Measurements from ENCODE around the gene SEZ6.

SEZ6 gene

DNA sequence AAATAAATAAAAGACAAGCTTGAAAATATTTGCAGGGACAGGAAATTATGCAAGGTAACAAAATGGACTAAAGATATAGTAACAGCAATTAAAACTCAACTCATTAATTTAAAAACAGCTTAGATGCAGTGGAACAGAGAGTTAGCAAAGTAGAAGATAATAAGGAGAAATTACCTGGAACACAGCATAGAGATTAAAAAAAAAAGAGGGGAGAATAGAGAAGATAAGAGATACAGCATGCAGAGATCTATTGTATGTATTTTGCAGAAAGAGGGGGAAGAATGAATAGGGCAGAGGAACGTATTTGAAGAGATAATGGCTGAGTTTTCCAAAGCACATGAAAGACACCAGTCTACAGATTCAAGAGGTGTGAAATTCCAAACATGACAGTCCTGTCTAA is 28.7 kb upstream of the SEZ6 start:
- DNase-seq (ENCODE audit: low read depth) = no peak

DNA sequence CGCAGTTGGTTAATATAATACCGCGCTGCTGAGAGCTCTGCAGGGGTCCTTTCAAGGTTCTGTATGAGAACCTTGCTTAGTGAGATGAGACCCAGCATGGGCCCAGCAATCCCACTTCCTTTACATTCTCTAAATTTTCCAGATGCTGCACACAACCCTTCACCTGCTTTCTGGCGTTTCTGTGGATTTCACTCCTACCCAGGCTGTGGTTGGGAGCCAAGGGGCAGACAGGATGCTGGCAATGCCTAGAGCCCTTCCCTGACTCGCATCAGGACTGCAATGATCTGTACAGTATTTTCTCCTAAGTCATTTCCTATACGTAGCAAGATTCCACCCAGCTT is 27.0 kb upstream of the SEZ6 start:
- DNase-seq (ENCODE audit: low read depth) = no peak

DNA sequence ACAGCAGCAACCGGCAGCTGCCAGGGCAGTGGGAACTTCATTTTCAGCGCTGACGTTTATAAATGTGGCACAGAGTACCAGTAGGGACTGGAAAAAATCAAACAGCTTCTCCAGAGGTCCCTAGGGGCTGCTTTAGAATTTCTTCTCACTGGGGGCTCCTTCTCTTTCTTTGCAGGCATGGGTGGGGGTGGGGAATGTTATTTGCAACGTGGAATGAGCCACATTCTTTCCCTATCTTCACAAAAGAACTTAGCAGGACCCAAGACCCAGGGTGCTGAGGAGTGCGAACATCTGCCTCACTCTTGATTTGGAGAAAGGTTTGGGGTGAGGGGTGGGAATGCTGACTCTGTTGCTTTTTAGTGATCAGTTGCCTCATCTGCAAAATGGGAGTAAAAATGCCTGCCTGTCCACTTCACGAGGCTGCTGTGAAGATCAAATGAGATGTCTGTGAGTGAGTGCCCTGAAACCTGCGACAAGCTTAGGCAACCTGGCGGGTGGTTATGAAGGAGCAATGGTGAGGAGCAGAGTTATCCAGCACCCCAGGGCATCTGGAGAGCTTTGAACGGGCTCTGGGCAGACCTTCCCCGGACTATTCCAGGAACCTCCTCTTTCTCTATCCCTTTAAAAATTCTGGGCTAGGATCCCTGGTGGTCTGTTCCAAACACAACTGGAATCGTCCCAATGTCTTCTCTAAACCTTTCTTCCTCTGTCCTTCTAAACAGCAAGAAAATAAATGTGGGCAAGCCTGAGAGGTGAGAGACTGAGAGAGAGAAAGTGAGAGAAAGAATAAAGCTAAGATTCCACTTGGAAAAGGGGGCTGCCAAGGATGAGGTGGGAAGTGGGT is 26.4 kb upstream of the SEZ6 start:
- no peak for DNase-seq (ENCODE audit: low read depth)

DNA sequence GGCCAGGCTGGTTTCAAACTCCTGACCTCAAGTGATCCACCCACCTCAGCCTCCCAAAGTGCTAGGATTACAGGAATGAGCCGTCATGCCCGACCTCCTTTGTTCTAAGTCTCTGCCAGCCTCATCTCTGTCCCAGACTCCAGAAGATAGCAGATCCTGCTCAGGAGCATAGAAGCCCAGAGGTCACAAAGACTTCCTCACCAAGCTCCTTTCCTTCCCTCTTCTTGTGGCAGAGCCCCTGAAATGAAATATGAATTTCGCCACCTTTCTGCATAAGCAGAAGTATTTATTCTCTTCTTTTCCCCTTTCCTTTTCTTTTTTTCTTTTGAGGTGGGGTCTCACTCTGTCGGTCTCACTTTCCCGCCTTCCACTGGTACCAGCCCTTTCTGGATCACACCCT is 25.7 kb upstream of the SEZ6 start:
- DNase-seq (ENCODE audit: low read depth) = no peak

DNA sequence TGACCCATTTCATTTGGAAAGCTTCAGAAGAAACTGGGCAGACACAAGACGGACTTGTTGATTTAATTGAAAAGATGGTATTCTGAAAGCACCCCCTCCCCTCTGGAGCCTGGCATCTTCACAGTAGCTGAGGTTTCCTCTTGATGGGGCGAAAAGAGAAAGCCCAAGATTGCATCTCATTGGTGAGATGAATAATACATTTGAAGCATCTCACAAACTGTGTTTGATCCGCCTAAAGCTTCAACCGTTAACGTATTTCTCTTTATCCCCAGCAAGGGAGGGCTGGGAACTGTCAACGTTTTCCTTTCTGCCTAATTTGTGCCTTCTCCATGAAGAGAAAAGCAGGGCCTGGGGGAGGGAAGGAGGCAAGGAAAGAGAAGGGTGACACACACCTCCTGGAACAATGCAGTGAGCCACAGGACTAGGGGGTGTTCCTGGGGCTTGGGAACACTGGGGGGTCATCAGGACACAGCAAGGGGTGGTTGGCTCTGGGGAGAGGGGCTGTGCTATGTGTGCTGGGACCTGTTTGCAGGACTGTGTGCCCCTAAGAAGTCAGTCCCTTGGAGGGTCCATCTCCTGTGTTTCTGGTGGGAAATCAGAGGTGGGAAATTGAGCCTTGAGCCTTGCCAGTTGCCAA is 18.6 kb upstream of the SEZ6 start:
- DNase-seq (ENCODE audit: low read depth) = no peak

DNA sequence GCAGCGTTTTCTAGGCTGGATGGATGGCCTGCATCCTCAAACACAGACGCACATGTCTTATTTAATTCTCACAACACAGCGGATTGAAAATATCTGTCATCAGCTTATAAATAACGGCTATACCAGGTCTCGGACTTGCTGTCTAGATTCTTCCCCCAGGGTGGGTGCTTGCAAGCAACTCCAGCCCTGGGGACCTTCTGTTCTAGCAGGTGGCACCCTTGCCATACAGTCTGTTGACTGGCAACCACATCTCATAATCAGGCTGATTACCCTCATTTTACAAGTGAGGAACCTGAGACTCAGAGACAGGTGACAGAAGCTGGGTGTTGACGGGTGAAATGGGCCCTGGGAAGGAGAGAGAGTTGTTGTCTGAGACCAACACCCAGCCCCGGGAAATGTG is 16.2 kb upstream of the SEZ6 start:
- DNase-seq (ENCODE audit: low read depth) = no peak

DNA sequence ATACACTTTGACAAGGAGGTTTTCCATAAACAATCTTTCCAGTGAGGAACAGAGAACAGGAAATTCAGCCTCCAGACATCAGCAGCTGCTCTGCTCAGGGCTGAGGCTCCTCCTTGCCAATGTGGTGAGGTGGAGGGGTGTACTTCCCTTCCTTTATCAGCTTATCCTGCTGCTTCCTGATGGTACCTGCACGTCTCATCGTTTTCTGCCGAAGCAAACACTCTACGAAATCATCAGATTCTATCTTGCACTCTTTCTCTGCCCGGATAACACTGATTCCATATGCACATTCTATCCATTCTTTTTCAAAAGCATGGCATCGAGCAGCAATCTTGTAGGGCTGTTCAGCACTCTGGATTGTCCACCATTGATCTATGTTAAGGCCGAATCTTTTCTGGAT is 15.4 kb upstream of the SEZ6 start:
- no peak for DNase-seq (ENCODE audit: low read depth)

DNA sequence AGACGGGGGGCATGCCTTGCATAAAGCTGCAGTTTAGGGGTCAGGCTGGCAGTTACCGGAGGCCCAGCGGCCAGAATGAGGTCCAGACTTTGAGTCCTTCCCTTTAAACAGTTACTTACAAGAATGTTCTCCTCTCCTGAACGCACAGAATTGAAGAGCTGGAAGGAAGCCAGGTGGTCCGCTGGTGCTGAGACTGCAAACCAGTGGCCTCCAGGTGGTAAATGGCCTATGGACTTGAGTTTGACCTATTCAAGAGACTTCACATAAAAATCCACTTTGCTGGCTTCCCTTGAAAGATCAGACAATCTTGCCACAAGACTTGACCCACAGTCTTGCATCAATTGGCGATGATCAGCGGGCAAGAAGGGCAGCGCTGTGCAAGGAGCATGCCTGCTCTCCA is 14.7 kb upstream of the SEZ6 start:
- DNase-seq (ENCODE audit: low read depth) = no peak

DNA sequence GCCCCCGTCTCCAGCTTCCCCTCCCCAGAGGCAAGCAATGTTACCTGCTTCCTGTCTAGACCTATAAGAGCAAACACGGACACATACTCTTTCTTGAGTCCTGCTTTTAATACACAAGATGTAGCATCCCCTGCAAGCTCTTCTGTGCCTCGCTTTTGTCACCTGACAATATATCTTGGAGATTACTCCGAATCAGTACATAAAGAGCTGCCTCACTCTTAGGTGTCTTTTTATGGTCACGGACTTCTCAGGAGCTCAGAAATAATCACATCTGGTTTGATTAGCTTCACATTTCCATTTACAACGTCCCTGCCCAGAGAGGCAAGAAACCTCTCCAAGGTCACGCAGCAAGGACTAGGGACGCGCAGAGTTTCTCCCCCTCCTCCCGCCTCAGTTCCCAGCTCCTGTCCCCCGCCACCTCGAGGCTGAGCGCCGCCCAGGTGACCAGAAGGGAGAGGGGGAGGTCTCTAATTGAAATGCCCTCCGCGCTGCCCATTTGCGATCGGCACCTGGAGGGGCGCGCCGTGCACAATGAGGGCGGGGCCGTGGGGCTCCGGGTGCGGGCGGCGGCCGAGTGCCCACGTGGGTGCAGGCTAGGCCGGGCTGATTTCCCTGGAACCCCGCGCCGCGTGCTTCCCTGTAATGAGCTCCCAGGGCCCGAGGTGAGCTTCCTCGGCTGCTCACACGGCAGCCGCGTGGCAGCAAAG is 13.8 kb upstream of the SEZ6 start:
- peak; percentile 2 for DNase-seq (ENCODE audit: low read depth)

DNA sequence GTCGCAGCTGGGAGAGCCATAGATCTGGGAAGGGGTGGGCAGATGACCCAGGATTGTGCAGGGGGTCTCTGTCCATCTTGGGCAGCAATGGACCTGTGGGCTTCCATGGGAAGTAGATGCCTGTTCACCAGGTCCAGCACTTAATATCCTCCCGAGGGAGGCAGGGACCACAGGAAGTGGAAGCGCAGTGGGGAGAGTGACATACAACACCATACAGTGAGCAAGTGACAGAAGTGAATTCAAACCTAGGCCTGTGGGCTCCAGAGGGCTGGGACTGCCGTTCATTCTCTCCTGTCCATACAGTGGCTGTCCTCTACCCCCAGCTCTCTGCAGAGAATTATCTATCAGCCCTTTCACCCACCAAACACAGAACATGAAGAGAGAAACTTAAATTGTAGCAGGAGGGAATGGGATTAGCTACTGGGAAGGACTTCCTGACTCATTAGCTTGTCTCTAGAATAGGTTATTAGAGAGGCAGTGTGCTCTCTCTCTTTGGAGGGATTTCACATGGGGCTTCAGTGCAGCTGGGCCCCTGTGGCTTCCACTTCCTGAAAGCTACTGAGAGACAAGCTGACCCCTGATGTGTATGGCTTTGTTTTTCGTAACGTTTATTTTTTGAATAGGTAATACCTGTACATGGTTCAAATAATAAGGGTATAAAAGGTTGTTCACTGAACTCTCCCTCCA is 13.1 kb upstream of the SEZ6 start:
- no peak for DNase-seq (ENCODE audit: low read depth)

DNA sequence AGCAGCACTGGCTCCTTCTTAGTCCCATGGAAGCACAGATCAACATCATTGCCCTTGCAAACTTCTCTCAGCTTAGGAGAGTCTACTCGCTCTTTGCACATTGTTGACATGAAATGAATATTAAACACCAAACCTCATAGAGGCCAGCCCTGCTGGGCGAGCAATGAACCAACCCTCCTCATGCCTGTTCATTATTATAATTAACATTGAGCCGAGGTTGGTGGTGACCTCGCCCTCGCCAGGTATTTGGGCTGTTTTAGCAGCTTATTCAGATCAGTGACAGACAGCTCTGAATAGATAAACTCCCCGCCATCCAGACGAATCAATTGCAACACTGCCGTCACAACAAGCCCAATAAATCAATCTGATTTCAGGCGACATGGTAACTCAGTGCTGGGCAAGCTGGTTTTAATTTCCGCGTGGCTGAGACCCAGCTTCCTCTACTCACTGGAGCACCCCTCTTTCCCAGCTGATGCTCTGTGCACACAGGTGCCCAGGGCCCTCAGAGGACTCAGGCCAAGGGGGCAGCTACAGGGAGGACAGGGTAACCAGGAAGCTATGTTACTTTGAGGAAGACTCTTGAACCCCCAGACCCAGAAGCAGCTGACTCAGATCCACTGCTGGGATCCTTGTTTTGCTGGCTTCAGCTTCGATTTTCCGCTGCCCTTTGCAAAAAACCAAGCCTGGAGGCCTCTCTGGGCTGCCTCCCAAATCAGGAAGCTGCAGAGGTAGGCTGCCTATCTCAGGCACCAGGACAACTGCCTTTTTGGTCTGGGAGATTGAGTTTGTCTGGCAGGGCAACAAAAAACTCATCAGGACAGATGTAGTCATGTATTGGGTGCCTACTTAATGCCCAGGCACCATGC is 10.7 kb upstream of the SEZ6 start:
- no peak for DNase-seq (ENCODE audit: low read depth)

DNA sequence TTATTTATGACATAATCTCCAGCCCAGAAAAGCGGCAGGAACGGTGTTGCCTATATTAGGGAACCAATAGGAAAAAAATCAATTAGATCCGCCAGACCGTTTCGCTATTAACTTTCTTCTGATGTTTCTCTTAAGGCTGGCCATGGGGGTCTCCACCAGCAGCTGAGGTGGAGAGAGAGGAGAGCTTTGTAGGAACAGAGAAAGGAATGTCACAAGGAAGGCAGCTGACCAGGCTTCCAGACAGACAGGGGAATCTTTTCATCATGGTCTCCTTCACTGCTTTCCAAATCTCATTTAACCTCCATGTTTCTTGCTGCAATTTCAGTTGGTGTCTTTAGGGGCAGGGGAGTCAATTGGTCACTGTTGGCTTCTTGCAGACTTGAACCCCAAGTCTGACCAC is 8.9 kb upstream of the SEZ6 start:
- DNase-seq (ENCODE audit: low read depth) = no peak

DNA sequence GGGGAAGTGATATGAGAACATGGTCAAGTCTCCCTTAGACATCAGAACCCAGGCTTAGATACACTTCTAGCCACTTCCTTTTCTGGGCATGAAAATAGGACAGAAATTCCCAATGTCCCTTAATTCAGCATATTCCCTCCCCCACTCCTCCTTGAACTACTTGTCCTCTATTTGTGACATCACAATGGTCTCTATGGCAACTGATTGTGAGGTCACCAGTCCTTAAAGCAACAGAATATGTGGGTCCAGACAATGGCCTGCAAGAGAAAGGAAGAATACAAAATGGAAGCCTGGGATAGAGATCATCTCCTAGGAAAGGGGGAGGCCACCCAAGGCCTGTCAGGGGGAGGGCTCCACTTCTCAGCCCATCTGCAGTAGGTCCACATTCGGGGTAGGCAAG is 6.7 kb upstream of the SEZ6 start:
- no peak for DNase-seq (ENCODE audit: low read depth)

DNA sequence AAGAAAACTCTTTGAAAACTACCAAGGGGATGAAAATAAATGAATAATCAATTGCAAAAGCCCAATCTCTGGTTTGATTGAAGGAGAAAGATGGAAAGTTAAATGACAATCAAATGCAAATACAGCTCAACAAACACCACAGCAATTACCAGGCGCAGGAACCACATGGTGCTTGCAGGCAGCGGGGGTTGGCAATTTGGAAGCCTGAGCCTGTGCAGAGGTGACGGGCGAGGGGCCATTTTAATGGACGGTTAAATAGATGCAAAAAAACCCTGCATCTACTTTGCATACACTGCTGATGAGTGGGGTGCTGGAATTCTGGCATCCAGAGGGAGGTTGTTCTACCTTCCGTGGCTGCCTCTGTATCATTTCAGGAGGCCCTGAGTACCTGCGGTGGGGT is 4.8 kb upstream of the SEZ6 start:
- no peak for DNase-seq (ENCODE audit: low read depth)

DNA sequence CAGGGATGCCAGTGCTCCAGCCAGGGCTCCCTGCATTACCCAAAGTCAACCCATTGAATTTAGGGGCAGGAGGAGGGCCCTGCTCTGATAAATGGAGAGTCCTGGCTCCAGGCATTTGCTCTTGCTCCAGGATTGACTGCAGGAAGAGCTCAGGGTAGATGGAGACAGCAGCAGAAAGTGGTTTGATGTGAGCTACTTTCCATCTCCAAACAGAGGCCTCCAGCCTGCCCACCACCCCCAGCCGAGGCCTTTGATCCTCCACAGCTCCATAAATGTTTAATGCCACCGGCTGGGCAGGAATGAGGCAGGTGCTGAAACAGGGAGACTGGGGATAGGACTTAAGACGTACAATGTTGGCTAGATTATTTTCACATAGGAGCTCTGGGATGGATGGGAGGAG is 4.3 kb upstream of the SEZ6 start:
- no peak for DNase-seq (ENCODE audit: low read depth)

DNA sequence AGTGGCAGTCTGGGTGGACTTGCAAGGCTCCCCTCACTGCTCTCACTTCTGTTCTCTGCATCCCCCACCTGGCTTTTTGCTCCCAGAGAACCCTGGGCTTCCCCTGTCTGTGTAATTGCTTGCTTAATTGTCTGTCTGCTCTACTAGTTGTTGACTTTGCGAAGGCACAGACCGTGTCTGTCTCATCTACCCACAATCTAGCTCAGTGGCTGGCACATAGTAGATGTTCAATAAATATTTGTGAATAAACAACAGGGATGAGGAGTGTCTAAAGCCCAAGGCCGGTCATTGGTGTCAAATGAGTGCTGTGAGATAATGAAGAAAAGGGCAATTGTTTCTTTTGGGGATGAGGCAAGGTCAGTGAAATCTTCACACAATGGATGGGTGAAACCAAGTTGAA is 2.8 kb upstream of the SEZ6 start:
- DNase-seq (ENCODE audit: low read depth) = no peak

DNA sequence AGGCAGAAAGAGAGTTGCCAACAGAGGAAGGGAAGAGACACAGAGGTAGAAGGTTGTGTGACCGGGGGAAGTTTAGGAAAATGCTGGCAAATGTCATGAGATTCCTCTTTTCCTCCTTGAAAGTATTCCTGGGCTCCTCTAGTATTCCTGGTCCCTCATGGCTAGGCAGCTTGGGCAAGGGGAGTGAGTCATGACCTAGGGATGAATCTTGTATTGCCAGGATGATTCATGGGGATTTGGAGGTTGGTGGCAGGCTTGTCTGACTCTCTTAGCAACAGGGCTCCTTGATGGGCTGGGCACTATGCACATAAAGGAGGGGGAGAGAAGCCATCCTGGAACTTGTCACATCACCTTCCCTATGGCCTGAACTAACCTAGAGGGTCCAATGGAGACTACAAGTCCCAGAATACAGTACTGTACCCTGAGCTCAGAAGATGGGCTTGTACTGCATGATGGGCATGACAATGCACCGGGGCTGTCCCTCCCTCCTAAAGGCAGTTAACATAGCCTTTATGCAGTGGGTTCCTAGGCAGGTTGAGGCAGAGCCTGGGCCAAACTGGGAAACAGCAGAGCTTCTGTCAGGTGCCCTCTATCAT is 2.1 kb upstream of the SEZ6 start:
- no peak for DNase-seq (ENCODE audit: low read depth)

DNA sequence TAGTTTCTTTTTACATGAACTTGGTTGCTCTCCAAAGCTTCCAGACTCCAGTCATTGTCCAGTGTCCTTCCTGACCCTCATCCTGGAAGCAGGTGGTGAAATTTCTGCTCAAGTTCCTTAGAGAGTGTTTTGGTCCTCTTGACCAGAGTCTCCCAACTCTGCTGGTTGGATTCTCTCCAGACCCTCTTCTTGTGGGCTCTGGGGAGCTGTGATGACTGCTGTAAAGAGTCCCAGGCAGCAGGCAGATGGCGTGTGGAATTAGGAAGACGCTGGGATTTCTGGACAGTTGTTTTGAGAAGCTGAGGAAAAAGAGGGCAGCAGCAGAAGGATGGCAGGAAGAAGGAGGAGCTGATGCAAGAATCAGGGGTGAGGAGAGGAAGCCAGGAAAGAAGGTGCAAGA is 1.6 kb upstream of the SEZ6 start:
- no peak for DNase-seq (ENCODE audit: low read depth)

DNA sequence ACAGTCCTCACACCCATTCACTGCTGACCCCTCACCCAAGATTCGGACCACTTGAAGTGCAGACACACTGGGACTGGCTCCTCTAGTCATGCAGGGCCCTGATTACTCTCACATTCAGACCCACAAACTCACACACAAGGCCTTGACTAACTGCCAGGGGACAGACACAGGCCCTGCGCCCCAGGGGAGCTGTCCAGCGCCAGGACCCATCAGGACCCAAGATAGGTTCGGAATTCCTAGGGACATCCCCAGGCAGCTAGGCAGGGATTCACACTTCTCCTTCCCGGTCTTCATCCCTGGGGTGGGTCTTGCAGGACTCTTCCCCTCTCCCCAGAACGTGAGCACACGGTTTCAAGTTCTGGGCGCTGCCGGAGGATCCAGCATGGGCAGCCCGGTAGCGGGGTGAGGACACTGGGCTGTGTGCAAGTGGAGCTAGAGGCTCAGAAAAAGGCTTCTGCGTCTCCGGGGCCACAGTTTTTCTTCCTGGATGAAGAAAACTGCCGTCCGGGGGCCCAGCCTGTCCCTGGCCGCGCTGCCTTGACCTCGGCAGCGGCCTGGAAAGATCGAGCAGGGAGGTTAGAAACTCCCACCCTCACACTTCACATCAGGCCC is 1.6 kb downstream of the SEZ6 start:
- DNase-seq (ENCODE audit: low read depth) = no peak

DNA sequence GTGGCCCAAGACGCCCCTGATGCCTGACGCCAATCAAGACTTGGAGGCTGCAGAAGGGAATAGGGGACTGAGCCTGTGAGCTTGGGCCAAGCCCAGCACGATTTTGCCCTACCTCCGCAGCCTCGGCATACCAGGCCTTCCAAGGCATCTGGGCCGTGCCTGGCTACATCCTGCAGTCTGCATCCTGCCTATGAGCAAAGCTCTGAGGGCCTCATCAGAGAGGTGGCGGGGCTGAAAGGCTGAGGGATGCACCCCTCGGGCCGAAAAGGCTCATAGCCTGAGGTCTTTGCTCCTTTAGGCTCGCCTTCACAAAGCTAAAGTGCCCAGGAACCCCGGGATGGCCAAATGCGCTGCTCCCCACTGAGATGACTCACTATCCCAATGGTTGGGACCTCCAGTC is 2.5 kb downstream of the SEZ6 start:
- DNase-seq (ENCODE audit: low read depth) = no peak

DNA sequence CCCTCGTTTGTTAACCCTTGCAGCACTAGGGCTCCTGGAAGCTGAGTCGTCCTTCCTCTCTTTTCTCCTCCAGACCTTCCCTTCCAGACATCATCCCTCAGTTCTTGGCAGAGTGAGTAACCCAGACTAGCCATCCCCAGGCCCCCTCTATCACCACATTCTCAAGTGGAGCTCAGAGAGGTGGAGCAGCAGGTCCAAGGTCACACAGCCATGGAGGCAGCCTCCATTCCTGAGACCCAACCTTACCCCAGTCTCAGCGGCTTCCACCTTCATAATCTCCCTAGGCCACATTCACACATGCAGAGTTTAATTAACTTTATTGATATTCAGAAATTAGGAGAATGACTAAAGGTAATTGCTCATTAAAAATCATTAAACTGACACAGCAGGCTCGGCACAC is 3.0 kb downstream of the SEZ6 start:
- DNase-seq (ENCODE audit: low read depth) = no peak

Measured in stimulated activated CD8-positive, alpha-beta memory T cell treated with anti-CD3 and anti-CD28 coated beads, Interleukin-7, amount 100 ng/mL, for 24 hours (primary cell).